DOHH2 (cell line): ENCODE measurements around the gene FAP.
A peak's percentile ranks its signal among the peaks of the same experiment; 100 is the strongest.

Source experiments
- H3F3A ChIP-seq: fragments of 200-600 bp; sonication (generic), shearing (Covaris generic); 2 replicates; pipeline ENCODE4 v1.6.0; 2016; ENCODE audit warnings: antibody characterized with exemption, mild to moderate bottlenecking; ENCODE audit not compliant: control insufficient read depth, insufficient read depth
- H3K27ac ChIP-seq: fragments of 200-600 bp; sonication (generic); 2 replicates; pipeline ENCODE4 v1.5.1; 2014; ENCODE audit warnings: low read depth, mild to moderate bottlenecking, low read length, moderate library complexity
- H3K27me3 ChIP-seq: fragments of 200-600 bp; sonication (generic); 2 replicates; pipeline ENCODE4 v1.6.1; 2014; ENCODE audit warnings: mild to moderate bottlenecking, low read length, mixed read lengths; ENCODE audit not compliant: control insufficient read depth
- H3K36me3 ChIP-seq: fragments of 200-600 bp; sonication (generic); 2 replicates; pipeline ENCODE4 v1.6.1; 2014; ENCODE audit warnings: mild to moderate bottlenecking, low read length, moderate library complexity, mixed read lengths; ENCODE audit not compliant: control insufficient read depth
- H3K4me1 ChIP-seq: fragments of 200-600 bp; sonication (generic); 2 replicates; pipeline ENCODE4 v1.6.1; 2014; ENCODE audit warnings: mild to moderate bottlenecking, low read length, mixed read lengths; ENCODE audit not compliant: control insufficient read depth
- H3K4me2 ChIP-seq: fragments of 200-600 bp; sonication (generic); 2 replicates; pipeline ENCODE4 v1.6.0; 2014; ENCODE audit warnings: mild to moderate bottlenecking, low read length, moderate library complexity
- H3K4me3 ChIP-seq: fragments of 200-600 bp; sonication (generic); 2 replicates; pipeline ENCODE4 v1.5.1; 2014; ENCODE audit warnings: mild to moderate bottlenecking, low read length, mixed read lengths
- H3K79me2 ChIP-seq: fragments of 200-600 bp; sonication (generic); 2 replicates; pipeline ENCODE4 v1.6.1; 2014; ENCODE audit warnings: mild to moderate bottlenecking, low read length, mixed read lengths; ENCODE audit not compliant: control insufficient read depth
- H3K9me2 ChIP-seq: fragments of 200-600 bp; sonication (generic); replicated peaks from 2 replicates; pipeline ENCODE4 v1.6.1; 2014; ENCODE audit warnings: mild to moderate bottlenecking, low read length, mixed read lengths; ENCODE audit not compliant: control insufficient read depth
- H3K9me3 ChIP-seq: fragments of 200-600 bp; sonication (generic); 2 replicates; pipeline ENCODE4 v1.6.1; 2014; ENCODE audit warnings: antibody characterized with exemption, low read length, mixed read lengths; ENCODE audit not compliant: control insufficient read depth, insufficient read depth
- H4K20me1 ChIP-seq: fragments of 200-600 bp; sonication (generic); 2 replicates; pipeline ENCODE4 v1.6.0; 2014; ENCODE audit warnings: low read depth, mild to moderate bottlenecking, antibody characterized with exemption, low read length, moderate library complexity; ENCODE audit not compliant: control insufficient read depth, insufficient read depth
- EZH2phosphoT487 ChIP-seq: fragments of 200-600 bp; sonication (generic); IDR thresholded peaks from 2 replicates; pipeline ENCODE4 v1.6.1; 2017; ENCODE audit warnings: borderline replicate concordance, mild to moderate bottlenecking, antibody characterized with exemption, low read length, moderate library complexity, mixed read lengths
- TF ChIP-seq, protein P1 (sequence below): fragments of 200-600 bp; sonication (generic); IDR thresholded peaks from one replicate; pipeline ENCODE4 v1.5.1; 2014; ENCODE audit warnings: antibody characterized with exemption, mild to moderate bottlenecking, low read depth, low read length; ENCODE audit not compliant: poor library complexity, severe bottlenecking

FAP gene

DNA sequence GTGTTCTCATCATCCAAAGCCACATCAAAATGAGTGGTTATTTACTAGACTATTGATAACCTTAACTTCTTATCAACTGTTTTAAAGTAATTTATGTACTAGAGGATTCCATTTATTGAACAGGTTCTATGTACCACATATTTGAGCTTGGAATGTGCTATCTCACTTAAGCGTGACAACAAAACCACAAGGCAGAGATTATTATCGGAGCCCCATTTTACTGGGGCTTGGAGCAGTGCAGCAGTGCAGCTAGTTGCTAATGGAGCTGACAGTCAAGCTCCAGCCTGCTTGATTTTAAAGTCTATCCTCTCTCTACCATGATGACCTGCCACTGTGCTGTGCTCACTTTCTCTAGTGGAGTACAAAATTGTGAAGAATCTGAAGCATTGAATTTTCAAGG is 115.8 kb downstream of the FAP start:
- H3K27me3 ChIP-seq: no peaks in the 10 kb centered on the region
- no peaks in the 10 kb centered on the region for H3K9me2 ChIP-seq
- no peaks in the 10 kb centered on the region for H3F3A ChIP-seq
- no peaks in the 10 kb centered on the region for H3K9me3 ChIP-seq
- no peak overlapping the region for H3K4me2 ChIP-seq
- no peaks in the 10 kb centered on the region for H3K79me2 ChIP-seq
- no peak overlapping the region for H3K27ac ChIP-seq
- no peaks in the 10 kb centered on the region for H3K36me3 ChIP-seq
- H3K4me3 ChIP-seq: no peak overlapping the region
- TF ChIP-seq, protein P1, sequence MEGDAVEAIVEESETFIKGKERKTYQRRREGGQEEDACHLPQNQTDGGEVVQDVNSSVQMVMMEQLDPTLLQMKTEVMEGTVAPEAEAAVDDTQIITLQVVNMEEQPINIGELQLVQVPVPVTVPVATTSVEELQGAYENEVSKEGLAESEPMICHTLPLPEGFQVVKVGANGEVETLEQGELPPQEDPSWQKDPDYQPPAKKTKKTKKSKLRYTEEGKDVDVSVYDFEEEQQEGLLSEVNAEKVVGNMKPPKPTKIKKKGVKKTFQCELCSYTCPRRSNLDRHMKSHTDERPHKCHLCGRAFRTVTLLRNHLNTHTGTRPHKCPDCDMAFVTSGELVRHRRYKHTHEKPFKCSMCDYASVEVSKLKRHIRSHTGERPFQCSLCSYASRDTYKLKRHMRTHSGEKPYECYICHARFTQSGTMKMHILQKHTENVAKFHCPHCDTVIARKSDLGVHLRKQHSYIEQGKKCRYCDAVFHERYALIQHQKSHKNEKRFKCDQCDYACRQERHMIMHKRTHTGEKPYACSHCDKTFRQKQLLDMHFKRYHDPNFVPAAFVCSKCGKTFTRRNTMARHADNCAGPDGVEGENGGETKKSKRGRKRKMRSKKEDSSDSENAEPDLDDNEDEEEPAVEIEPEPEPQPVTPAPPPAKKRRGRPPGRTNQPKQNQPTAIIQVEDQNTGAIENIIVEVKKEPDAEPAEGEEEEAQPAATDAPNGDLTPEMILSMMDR: no peak
- no peak for TF ChIP-seq EZH2phosphoT487
- peaks cover 23% of the 10 kb centered on the region for H3K4me1 ChIP-seq
- no peaks in the 10 kb centered on the region for H4K20me1 ChIP-seq

DNA sequence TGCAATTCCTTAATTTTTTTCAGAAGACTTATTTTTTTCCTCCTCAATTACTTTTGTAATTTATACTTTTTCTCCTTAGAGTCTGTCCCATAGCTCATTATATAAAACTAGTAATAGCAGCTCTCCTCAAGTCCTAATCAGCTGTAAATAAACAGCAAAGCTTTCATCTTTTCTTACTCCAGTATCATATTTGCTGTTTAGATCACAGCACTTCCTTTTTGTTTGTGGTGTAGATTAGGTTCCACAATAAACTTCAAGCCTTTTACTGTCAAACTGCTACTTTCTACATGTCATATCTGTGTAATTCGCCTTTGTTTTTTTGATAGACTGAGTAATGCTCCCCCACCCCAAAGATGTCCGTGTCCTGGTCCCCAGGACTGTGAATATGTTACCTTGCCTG is 116.7 kb downstream of the FAP start:
- H4K20me1 ChIP-seq: no peaks in the 10 kb centered on the region
- H3K9me2 ChIP-seq: no peaks in the 10 kb centered on the region
- H3K4me3 ChIP-seq: no peak overlapping the region
- TF ChIP-seq, protein P1: no peak
- TF ChIP-seq EZH2phosphoT487: no peak
- peaks cover 23% of the 10 kb centered on the region for H3K4me1 ChIP-seq
- 0 out of 2 replicates have a peak overlapping the region, but pooled peaks have one; percentile 7 for H3K27ac ChIP-seq
- H3F3A ChIP-seq: no peaks in the 10 kb centered on the region
- H3K36me3 ChIP-seq: no peaks in the 10 kb centered on the region
- H3K4me2 ChIP-seq: peak overlapping the region; percentile 53
- H3K79me2 ChIP-seq: no peaks in the 10 kb centered on the region
- no peaks in the 10 kb centered on the region for H3K27me3 ChIP-seq
- H3K9me3 ChIP-seq: no peaks in the 10 kb centered on the region

DNA sequence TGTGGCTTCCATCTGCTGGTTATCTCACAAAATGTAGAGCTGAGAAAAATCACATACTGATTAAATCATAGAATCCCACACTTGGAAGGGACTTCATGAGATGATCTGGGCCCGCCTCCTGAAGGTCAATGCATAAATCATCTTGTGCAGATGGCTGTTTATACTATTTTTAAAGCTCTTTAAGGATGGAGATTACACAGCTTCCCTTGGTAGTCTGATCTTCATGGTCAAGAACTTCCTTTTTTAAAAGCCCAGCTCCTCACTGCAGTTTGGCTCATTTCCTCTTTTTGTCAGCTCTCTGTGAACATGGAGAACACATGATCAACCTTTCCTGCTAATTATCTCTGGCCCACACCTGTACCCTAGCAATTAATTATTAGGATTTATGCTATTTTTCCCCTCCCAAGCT is 117.1 kb downstream of the FAP start:
- no peaks in the 10 kb centered on the region for H3K9me3 ChIP-seq
- no peaks in the 10 kb centered on the region for H3F3A ChIP-seq
- 0 out of 2 replicates have a peak overlapping the region, but pooled peaks have one; percentile 7 for H3K27ac ChIP-seq
- no peaks in the 10 kb centered on the region for H3K9me2 ChIP-seq
- H3K36me3 ChIP-seq: no peaks in the 10 kb centered on the region
- H3K79me2 ChIP-seq: no peaks in the 10 kb centered on the region
- H3K4me2 ChIP-seq: peak overlapping the region; percentile 53
- H3K4me3 ChIP-seq: peak overlapping the region; percentile 13; the same call in 1 of the 2 replicates
- TF ChIP-seq EZH2phosphoT487: no peak
- TF ChIP-seq, protein P1: no peak
- H4K20me1 ChIP-seq: no peaks in the 10 kb centered on the region
- no peaks in the 10 kb centered on the region for H3K27me3 ChIP-seq
- H3K4me1 ChIP-seq: peaks cover 23% of the 10 kb centered on the region
